Fibroblast of the aortic adventitia (primary cell): ENCODE results near the gene THPO. TPM values are rescaled to one million over a fixed set of nuclear protein-coding genes. Genes with fewer than 3 reads are reported as not detected.
A peak's percentile ranks its signal among the peaks of the same experiment; 100 is the strongest.

ENCODE experiments used
- DNase-seq: peaks from one replicate; pipeline ENCODE4 v3.0.0-alpha.2; 2010; ENCODE audit warnings: low read depth
- H3K4me3 ChIP-seq: 2 replicates; pipeline ENCODE4 v1.5.1; 2011; ENCODE audit warnings: low read depth, mild to moderate bottlenecking, control low read depth, low read length, moderate library complexity
- total RNA-seq: library from RNA; depleted of rRNA; stranded (reverse); fragments of >200 nt; gene quantifications from 2 replicates; pipeline ENCODE4 v1.2.3, GENCODE V29; 2012; ENCODE audit warnings: low replicate concordance
- TF ChIP-seq, protein P1 (sequence below): IDR thresholded peaks from 2 replicates; pipeline ENCODE4 v1.5.1; 2011; ENCODE audit warnings: mild to moderate bottlenecking, low read length, control low read depth, inconsistent platforms; ENCODE audit not compliant: insufficient read depth

Gene THPO
- total RNA-seq, 1 donor: not detected

DNA sequence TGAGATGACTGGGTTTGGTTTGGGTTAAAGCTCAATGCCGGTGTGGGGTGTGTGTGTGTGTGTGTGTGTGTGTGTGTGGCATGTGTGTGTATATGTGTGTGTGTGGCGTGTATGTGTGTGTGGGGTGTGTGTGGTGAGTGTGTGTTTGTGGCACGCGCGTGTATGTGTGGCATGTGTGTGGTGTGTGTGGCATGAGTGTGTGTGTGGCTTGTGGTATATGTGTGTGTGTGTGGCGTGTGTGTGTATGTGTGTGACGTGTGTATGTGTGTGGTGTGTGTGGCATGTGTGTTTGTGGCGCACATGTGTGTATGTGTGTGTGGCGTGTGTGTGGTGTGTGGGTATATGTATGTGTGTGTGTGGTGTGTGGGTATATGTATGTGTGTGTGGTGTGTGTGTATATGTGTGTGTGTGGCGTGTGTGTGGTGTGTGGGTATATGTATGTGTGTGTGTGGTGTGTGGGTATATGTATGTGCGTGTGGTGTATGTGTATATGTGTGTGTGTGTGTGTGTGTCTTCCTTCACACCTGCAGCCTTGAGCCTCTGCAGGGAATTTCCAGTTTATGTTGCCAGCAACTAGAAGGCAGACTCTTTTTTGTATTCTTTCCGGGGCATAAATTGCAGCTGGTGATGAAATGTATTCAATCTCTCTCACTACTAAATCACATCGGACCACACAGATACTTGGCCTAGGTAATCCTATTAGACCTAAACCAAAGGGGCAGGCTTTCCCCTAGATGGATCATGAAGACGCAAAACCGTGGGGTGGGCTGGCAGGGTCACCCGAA lies 36.6 kb upstream of the THPO start:
- no peak for DNase-seq
- H3K4me3 ChIP-seq: no peak overlapping the region
- TF ChIP-seq, protein P1, sequence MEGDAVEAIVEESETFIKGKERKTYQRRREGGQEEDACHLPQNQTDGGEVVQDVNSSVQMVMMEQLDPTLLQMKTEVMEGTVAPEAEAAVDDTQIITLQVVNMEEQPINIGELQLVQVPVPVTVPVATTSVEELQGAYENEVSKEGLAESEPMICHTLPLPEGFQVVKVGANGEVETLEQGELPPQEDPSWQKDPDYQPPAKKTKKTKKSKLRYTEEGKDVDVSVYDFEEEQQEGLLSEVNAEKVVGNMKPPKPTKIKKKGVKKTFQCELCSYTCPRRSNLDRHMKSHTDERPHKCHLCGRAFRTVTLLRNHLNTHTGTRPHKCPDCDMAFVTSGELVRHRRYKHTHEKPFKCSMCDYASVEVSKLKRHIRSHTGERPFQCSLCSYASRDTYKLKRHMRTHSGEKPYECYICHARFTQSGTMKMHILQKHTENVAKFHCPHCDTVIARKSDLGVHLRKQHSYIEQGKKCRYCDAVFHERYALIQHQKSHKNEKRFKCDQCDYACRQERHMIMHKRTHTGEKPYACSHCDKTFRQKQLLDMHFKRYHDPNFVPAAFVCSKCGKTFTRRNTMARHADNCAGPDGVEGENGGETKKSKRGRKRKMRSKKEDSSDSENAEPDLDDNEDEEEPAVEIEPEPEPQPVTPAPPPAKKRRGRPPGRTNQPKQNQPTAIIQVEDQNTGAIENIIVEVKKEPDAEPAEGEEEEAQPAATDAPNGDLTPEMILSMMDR: no peak

DNA sequence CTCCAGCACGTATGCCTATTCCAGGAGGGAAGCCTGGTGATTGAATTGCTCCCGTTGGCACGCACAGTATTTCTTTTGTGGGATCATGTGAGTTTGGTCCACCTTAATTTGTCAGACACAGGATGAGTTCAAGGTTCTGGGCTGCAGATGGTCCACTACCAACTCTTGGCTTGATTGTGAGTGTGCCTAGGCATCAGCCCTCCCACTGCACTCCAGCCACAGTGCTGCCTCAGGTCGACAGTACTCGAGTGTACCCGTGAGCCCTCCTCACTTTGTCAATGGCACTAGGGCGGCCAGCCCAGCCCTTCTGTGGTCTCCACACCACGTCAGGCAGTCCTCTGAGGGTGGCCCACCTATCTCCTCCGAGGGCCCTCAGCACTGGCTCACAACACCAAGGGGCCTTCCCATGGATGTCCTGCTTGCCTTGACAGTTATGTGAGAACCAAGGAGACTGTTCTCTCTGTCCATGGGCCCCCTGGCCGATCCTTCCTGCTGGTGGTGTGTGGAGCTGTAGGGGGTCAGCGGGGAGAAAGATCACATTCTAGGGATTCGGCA lies 32.0 kb upstream of the THPO start:
- no peak for DNase-seq
- TF ChIP-seq, protein P1: no peak
- H3K4me3 ChIP-seq: no peak overlapping the region

DNA sequence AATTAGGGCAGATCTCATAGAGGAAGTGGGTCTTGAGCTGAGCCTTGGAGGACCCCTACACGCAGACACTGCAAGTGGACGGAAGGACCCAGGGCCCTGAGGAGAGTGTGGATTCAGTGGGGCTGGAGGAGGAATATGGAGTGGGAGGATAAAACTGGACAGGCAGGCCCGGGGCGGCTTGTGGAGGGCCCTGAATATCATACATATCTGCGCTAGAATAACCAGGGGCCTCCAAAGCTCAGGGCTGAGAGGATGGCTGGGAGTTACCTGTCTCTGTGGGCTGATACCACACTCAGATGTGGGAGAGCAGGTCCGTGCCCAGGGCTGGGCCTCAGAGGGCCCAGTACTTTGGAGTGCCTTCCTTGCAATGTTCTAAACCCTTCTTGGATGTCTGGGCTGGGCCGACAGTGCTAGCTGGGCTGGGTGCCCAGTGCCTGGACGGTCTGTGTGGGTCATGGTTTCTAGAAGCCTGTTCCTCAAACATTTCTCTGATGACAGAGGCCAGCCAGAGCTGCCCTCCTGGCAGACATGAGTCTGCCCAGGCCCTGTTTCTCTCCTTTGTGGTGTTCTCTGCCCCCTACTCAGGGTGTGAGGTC lies 31.4 kb upstream of the THPO start:
- DNase-seq: no peak
- TF ChIP-seq, protein P1: no peak
- no peak overlapping the region for H3K4me3 ChIP-seq

DNA sequence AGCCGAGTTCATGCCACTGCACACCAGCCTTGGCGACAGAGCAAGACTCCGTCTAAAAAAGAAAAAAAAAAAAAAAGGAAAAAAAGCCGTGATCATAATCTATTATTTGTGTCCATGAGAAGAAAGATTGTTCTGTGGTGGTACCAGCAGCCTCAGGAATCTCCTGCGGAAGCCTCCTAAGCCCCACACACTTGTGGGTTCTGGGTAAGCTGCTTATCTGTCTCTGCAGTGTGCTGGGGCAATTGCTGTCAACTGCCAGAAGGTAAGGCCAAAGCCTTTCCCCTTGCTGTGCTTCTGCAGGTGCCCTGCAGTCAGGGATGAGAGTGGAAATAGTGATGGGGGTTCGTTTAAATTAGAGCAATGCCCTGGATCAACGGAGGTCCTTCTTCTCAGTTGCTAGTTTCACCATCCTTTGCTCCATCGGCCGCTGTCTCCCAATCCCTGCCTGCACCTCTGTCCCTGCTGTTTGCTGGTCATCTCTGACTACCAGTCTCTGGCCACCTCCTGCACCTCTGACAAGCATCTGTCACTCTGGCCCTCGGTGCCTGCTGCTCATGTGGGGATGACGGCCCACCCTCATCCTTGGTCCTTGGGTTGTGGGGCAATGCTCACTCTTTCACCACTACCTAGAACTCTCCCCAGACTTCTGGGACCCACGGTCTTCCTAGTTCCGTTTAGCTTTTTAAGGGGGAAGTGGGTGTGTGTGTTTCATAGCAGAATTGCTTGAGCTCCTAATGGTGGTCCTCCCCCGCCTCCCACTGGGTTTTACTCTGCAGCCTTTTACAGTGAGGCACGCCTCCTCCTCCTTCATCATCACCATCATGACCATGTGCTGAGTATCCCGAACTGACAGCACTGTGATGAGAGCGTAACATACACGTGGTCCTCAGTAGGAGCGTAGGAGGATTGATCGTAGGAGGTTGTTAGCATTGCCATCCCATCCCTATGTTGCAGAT lies 27.3 kb upstream of the THPO start:
- TF ChIP-seq, protein P1: no peak
- H3K4me3 ChIP-seq: no peak overlapping the region
- no peak for DNase-seq

DNA sequence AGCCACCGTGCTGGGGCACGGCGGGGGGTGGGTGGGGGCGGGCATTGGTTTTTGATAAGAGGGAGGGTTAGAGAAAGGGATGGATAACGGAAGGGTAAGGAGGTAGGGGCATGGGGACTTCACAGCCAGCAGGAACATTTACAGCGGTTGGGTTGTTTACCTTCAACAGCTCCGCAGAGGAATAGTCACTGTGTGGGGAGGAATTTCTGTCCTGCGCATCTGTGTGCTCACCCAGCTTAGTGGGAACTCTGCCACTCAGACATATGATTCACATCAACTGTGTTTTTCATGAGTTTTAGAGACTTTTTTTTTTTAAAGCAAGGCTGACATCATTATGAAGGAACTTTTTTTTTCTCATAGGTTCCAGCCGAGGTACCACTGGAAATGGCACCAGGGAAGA lies 21.4 kb upstream of the THPO start:
- no peak overlapping the region for H3K4me3 ChIP-seq
- TF ChIP-seq, protein P1: no peak
- peak; percentile 95 for DNase-seq

DNA sequence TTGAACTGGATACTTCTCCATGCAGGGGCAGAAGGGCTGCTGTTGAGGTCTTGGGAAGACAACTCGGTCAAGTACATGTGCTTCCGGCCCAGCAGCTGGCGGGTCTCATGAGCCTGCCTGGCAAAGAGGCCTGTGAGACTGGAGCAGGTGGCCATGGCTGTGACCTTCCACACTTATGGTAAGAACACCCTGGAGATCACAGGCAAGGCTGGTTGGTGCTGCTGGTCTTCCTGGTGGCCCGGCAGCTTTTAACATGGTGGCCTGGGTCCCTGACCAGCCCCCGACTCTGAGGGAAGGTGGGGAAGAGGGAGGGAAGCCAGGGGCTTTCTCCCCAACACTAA lies 17.3 kb upstream of the THPO start:
- DNase-seq: no peak
- TF ChIP-seq, protein P1: no peak
- H3K4me3 ChIP-seq: no peak overlapping the region
